CD14-positive monocyte (primary cell): ENCODE data around the gene FRAS1. TPM values are rescaled to one million over a fixed set of nuclear protein-coding genes. Genes with fewer than 3 reads are reported as not detected.

Source experiments
- DNase-seq, 3 donors: peaks; one replicate each; pipeline ENCODE4 v3.0.0-alpha.2; 2011 to 2022
- H2AFZ ChIP-seq: 2 replicates; pipeline ENCODE4 v1.6.0; 2012; ENCODE audit warnings: mild to moderate bottlenecking, low read depth, low read length, inconsistent platforms; ENCODE audit not compliant: insufficient read depth, poor library complexity, severe bottlenecking
- H3K27ac ChIP-seq, 2 donors: 1 replicate in 1 of 2; 2 replicates in 1 of 2; pipeline ENCODE4 v1.5.1; 2012 to 2013; ENCODE audit warnings: low read length in 2 of 2, control low read depth in 1 of 2, inconsistent platforms in 1 of 2, low read depth in 1 of 2, mild to moderate bottlenecking in 1 of 2
- H3K27me3 ChIP-seq, 2 donors: one replicate each; pipeline versions ENCODE4 v1.6.0 to v1.6.1; 2011 to 2013; ENCODE audit warnings: low read length in 2 of 2; ENCODE audit not compliant: control insufficient read depth in 2 of 2, insufficient read depth in 2 of 2
- H3K36me3 ChIP-seq, 2 donors: replicated peaks in 1 of 2; 1 replicate in 1 of 2; 2 replicates in 1 of 2; pipeline versions ENCODE4 v1.5.1 to v1.6.1; 2012 to 2013; ENCODE audit warnings: low read length in 2 of 2, control low read depth in 1 of 2, inconsistent platforms in 1 of 2, mild to moderate bottlenecking in 1 of 2; ENCODE audit not compliant: insufficient read depth in 2 of 2, control insufficient read depth in 1 of 2
- H3K4me1 ChIP-seq, 2 donors: 1 replicate in 1 of 2; 2 replicates in 1 of 2; pipeline versions ENCODE4 v1.5.1 to v1.6.1; 2012 to 2013; ENCODE audit warnings: low read length in 2 of 2, control low read depth in 1 of 2, inconsistent platforms in 1 of 2, mild to moderate bottlenecking in 1 of 2, moderate library complexity in 1 of 2; ENCODE audit not compliant: insufficient read depth in 2 of 2, control insufficient read depth in 1 of 2
- H3K4me2 ChIP-seq: replicated peaks from 2 replicates; pipeline ENCODE3; 2012; ENCODE audit warnings: low read length, moderate library complexity, mild to moderate bottlenecking; ENCODE audit not compliant: poor library complexity, severe bottlenecking; ENCODE audit errors: extremely low read depth
- H3K4me3 ChIP-seq, 3 experiments: fragments of 200-600 bp in 1 of 3; sonication (generic) in 1 of 3; replicated peaks in 1 of 3; 1 replicate in 2 of 3; 2 replicates in 1 of 3; pipeline ENCODE4 v1.5.1; 2011 to 2013; ENCODE audit warnings: low read length in 3 of 3, mild to moderate bottlenecking in 3 of 3, control low read depth in 2 of 3, low read depth in 2 of 3, inconsistent platforms in 1 of 3, moderate library complexity in 1 of 3
- H3K79me2 ChIP-seq: 2 replicates; pipeline ENCODE4 v1.6.0; 2012; ENCODE audit warnings: mild to moderate bottlenecking, control low read depth, inconsistent platforms, low read length, moderate library complexity; ENCODE audit not compliant: insufficient read depth
- H3K9ac ChIP-seq: 2 replicates; pipeline ENCODE4 v1.6.0; 2017; ENCODE audit warnings: low read length, mild to moderate bottlenecking; ENCODE audit not compliant: insufficient read depth, poor library complexity, severe bottlenecking
- H3K9me3 ChIP-seq, 2 donors: replicated peaks in 1 of 2; 1 replicate in 1 of 2; 2 replicates in 1 of 2; pipeline versions ENCODE4 v1.5.1 to v1.6.1; 2012 to 2013; ENCODE audit warnings: low read length in 2 of 2, control low read depth in 1 of 2; ENCODE audit not compliant: control insufficient read depth in 1 of 2, insufficient read depth in 1 of 2
- H4K20me1 ChIP-seq: 2 replicates; pipeline ENCODE4 v1.6.0; 2012; ENCODE audit warnings: mild to moderate bottlenecking, low read length, control low read depth, moderate library complexity; ENCODE audit not compliant: insufficient read depth
- H3K27ac Mint-ChIP-seq, 7 donors: one replicate each; pipeline ENCODE4 v1.8.0; 2020; ENCODE audit warnings: mild to moderate bottlenecking in 7 of 7, mixed read lengths in 7 of 7, moderate library complexity in 6 of 7, inconsistent platforms in 2 of 7
- H3K27me3 Mint-ChIP-seq, 3 donors: one replicate each; pipeline ENCODE4 v1.8.0; 2021 to 2022; ENCODE audit warnings: low read depth in 3 of 3, mild to moderate bottlenecking in 3 of 3, mixed read lengths in 3 of 3, moderate library complexity in 3 of 3, inconsistent platforms in 1 of 3
- H3K36me3 Mint-ChIP-seq, 2 donors: one replicate each; pipeline ENCODE4 v1.8.0; 2020; ENCODE audit warnings: mixed read lengths in 2 of 2, inconsistent platforms in 1 of 2, mild to moderate bottlenecking in 1 of 2
- H3K4me1 Mint-ChIP-seq: one replicate; pipeline ENCODE4 v1.8.0; 2020; ENCODE audit warnings: mild to moderate bottlenecking, mixed read lengths
- H3K4me3 Mint-ChIP-seq, 2 donors: one replicate each; pipeline ENCODE4 v1.8.0; 2020; ENCODE audit warnings: mild to moderate bottlenecking in 2 of 2, mixed read lengths in 2 of 2, moderate library complexity in 1 of 2
- H3K9me3 Mint-ChIP-seq, 7 donors: one replicate each; pipeline ENCODE4 v1.8.0; 2020 to 2022; ENCODE audit warnings: mixed read lengths in 7 of 7, mild to moderate bottlenecking in 6 of 7, moderate library complexity in 6 of 7, inconsistent platforms in 2 of 7
- CTCF ChIP-seq: fragments of 200-600 bp; IDR thresholded peaks from one replicate; pipeline ENCODE4 v1.8.0; 2022; ENCODE audit warnings: antibody characterized with exemption, mild to moderate bottlenecking
- WGBS: methylation state at CpG from one replicate; pipeline ENCODE4 v1.1.5; 2013; ENCODE audit warnings: missing lambda C conversion rate; ENCODE audit not compliant: insufficient coverage; 5-methylcytosine and 5-hydroxymethylcytosine counted together
- intact Hi-C, 2 donors: fragments of 100-400 bp; cut with micrococcal nuclease; formaldehyde crosslinking; loops; one replicate each; pipeline versions ENCODE4 v1.15.0 to v1.15.1; 2023
- polyA plus RNA-seq, 3 donors: library from polyadenylated mRNA; depleted of rRNA in 1 of 3; unstranded in 2 of 3; stranded (reverse) in 1 of 3; fragments of 300-500 nt in 2 of 3; fragments of >200 nt in 1 of 3; fragmentation: Illumina TruSeq in 2 of 3; gene quantifications; 1 replicate in 2 of 3; 2 replicates in 1 of 3; pipeline ENCODE4 v1.2.3, GENCODE V29; 2012 to 2021

FRAS1 gene
- polyA plus RNA-seq, 3 donors: not detected

- Mint-ChIP-seq H3K4me3 (no peak overlapping the region), H3K9me3 (peaks cover 0 to 2% (median 0%) of the 10 kb centered on the region in 7 donors), H3K36me3 (no peaks in the 10 kb centered on the region), H3K4me1 (no peaks in the 10 kb centered on the region), H3K27me3 (peaks cover 0 to 1% (median 0%) of the 10 kb centered on the region in 3 donors), H3K27ac (peak overlapping the region in 1 of 7 donors; percentile 68)
- DNase-seq: no peak
- H4K20me1 ChIP-seq: no peaks in the 10 kb centered on the region
- no peaks in the 10 kb centered on the region for H3K4me1 ChIP-seq
- no peak for TF ChIP-seq CTCF
- H3K27ac ChIP-seq: no peak overlapping the region
- no peak overlapping the region for H3K9ac ChIP-seq
- H2AFZ ChIP-seq: no peak overlapping the region
- H3K9me3 ChIP-seq: no peaks in the 10 kb centered on the region
- H3K27me3 ChIP-seq: no peaks in the 10 kb centered on the region
- no peak overlapping the region for H3K4me2 ChIP-seq
- H3K4me3 ChIP-seq: no peak overlapping the region
- WGBS: no CpG with 5 or more reads among the region's 3 CpGs
- intact Hi-C loops: no loop called here
- no peaks in the 10 kb centered on the region for H3K79me2 ChIP-seq
- H3K36me3 ChIP-seq: no peaks in the 10 kb centered on the region
Measured at GRCh38 chr4:78518561-78518960, 461.4 kb downstream of the FRAS1 start.

- WGBS: 90% methylated on average over 2 of the region's 3 CpGs
- Mint-ChIP-seq H3K9me3 (peaks cover 0 to 2% (median 0%) of the 10 kb centered on the region in 7 donors), H3K27ac (no peak overlapping the region), H3K27me3 (peaks cover 0 to 3% (median 0%) of the 10 kb centered on the region in 3 donors), H3K4me3 (no peak overlapping the region), H3K36me3 (no peaks in the 10 kb centered on the region), H3K4me1 (no peaks in the 10 kb centered on the region)
- Histone ChIP-seq H3K27ac (no peak overlapping the region), H3K79me2 (no peaks in the 10 kb centered on the region), H4K20me1 (no peaks in the 10 kb centered on the region), H2AFZ (no peak overlapping the region), H3K36me3 (no peaks in the 10 kb centered on the region), H3K4me2 (no peak overlapping the region), H3K9me3 (no peaks in the 10 kb centered on the region), H3K4me1 (no peaks in the 10 kb centered on the region), H3K9ac (no peak overlapping the region), H3K4me3 (no peak overlapping the region), H3K27me3 (no peaks in the 10 kb centered on the region)
- no peak for TF ChIP-seq CTCF
- intact Hi-C loops: no loop called here
- DNase-seq: no peak
Measured at GRCh38 chr4:78519962-78520361, 462.8 kb downstream of the FRAS1 start.
